22Rv1 (cell line): ENCODE data around the gene PAQR5.
"Not testable (repeated sequence)": the region's sequence is repeated elsewhere in the genome, so short reads cannot be mapped to it uniquely, and the experiment has no call there.

ENCODE experiments used
- ZFX ChIP-seq: fragments of 450-650 bp; IDR thresholded peaks from 2 replicates; pipeline ENCODE4 v1.6.1; 2017; ENCODE audit warnings: antibody characterized with exemption, borderline replicate concordance
- TF ChIP-seq, protein P1 (sequence below): fragments of 450-650 bp; IDR thresholded peaks from 2 replicates; pipeline ENCODE4 v1.5.1; 2017; ENCODE audit warnings: mild to moderate bottlenecking

DNA sequence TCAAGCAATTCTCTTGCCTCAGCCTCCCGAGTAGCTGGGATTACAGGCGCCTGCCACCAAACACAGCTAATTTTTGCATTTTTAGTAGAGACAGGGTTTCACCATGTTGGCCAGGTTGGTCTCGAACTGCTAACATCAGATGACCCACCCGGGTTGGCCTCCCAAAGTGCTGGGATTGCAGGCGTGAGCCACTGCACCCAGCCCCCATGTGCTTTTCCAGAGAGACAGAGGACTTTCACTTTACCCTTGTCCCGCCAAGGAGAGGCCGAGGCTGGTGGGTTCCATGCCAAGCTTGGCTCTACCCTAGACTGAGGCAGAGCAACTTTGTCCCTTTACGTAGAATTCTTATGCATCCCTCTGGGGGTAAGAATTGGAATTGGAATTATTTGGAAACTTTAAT lies 2.4 kb downstream of the PAQR5 start:
- TF ChIP-seq, protein P1, sequence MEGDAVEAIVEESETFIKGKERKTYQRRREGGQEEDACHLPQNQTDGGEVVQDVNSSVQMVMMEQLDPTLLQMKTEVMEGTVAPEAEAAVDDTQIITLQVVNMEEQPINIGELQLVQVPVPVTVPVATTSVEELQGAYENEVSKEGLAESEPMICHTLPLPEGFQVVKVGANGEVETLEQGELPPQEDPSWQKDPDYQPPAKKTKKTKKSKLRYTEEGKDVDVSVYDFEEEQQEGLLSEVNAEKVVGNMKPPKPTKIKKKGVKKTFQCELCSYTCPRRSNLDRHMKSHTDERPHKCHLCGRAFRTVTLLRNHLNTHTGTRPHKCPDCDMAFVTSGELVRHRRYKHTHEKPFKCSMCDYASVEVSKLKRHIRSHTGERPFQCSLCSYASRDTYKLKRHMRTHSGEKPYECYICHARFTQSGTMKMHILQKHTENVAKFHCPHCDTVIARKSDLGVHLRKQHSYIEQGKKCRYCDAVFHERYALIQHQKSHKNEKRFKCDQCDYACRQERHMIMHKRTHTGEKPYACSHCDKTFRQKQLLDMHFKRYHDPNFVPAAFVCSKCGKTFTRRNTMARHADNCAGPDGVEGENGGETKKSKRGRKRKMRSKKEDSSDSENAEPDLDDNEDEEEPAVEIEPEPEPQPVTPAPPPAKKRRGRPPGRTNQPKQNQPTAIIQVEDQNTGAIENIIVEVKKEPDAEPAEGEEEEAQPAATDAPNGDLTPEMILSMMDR = not testable (repeated sequence)
- not testable (repeated sequence) for TF ChIP-seq ZFX
